HepG2 (cell line): ENCODE measurements around the gene PTPRH. TPM values are rescaled to one million over a fixed set of nuclear protein-coding genes. Genes with fewer than 3 reads are reported as not detected.
A peak's percentile ranks its signal among the peaks of the same experiment; 100 is the strongest.

Experiments
- ATAC-seq: fragments of 200-7000 bp; cut with Tn5 transposase; 3 replicates; pipeline ENCODE4 v1.9.1; 2020; ENCODE audit warnings: mild to moderate bottlenecking, moderate library complexity
- BruUV-seq: library from RNA; stranded (reverse); fragments of 400-500 nt; replicated peaks from 2 replicates; lab custom pipeline; 2021; lab: Mats Ljungman, UMichigan
- CTCF ChIA-PET: fragments of 300-600 bp; formaldehyde crosslinking; extraction: SDS; loops from one replicate; lab custom pipeline; 2021; ENCODE audit warnings: low total read pairs, inconsistent platforms, low intra/inter-chr PET ratio; lab: Yijun Ruan, JAX
- POLR2A ChIA-PET: fragments of 350-600 bp; sonication (Branson Sonifier 250); formaldehyde crosslinking; loops from one replicate; lab custom pipeline; 2020; ENCODE audit warnings: antibody characterized with exemption, inconsistent platforms; lab: Yijun Ruan, JAX
- DNase-seq: peaks from one replicate; pipeline ENCODE4 v3.0.0-alpha.2; 2015; ENCODE audit warnings: low spot score
- FAIRE-seq: peaks from 3 replicates; lab custom pipeline; 2011; peaks lifted over from hg19 to GRCh38; lab: Jason Lieb, UNC
- H2AFZ ChIP-seq: one replicate; pipeline ENCODE4 v1.6.1; 2011; ENCODE audit warnings: low read length, inconsistent platforms
- H3K27ac ChIP-seq: fragments of 300-600 bp; 3 replicates; pipeline ENCODE4 v1.8.0; 2011; ENCODE audit warnings: mixed run types, mild to moderate bottlenecking, mixed read lengths, low read length, inconsistent platforms; ENCODE audit not compliant: insufficient read depth; ENCODE audit errors: extremely low read length
- H3K27me3 ChIP-seq, 2 experiments: fragments of 200-600 bp in 1 of 2; 2 replicates in 1 of 2; 3 replicates in 1 of 2; pipeline versions ENCODE4 v1.6.0 to v1.8.0; 2011; ENCODE audit warnings: low read length in 2 of 2, mild to moderate bottlenecking in 2 of 2, moderate library complexity in 2 of 2, inconsistent platforms in 1 of 2; ENCODE audit not compliant: insufficient read depth in 2 of 2, control insufficient read depth in 1 of 2
- H3K36me3 ChIP-seq, 2 experiments: fragments of 200-600 bp in 1 of 2; replicated peaks in 1 of 2; 2 replicates in 1 of 2; 3 replicates in 1 of 2; pipeline versions ENCODE4 v1.5.1 to v1.8.0; 2011; ENCODE audit warnings: low read length in 2 of 2, inconsistent platforms in 1 of 2; ENCODE audit not compliant: insufficient read depth in 2 of 2, control insufficient read depth in 1 of 2
- H3K4me1 ChIP-seq: 2 replicates; pipeline ENCODE4 v1.5.1; 2012; ENCODE audit warnings: low read length, inconsistent platforms; ENCODE audit not compliant: insufficient read depth
- H3K4me2 ChIP-seq: 2 replicates; pipeline ENCODE4 v1.6.0; 2011; ENCODE audit warnings: low read depth, low read length, inconsistent platforms
- H3K4me3 ChIP-seq, 3 experiments: fragments of 200-600 bp in 1 of 3; sonication (generic), shearing (Covaris generic) in 1 of 3; replicated peaks in 1 of 3; 2 replicates each; pipeline ENCODE4 v1.5.1; 2011 to 2016; ENCODE audit warnings: low read length in 3 of 3, inconsistent platforms in 2 of 3, low read depth in 2 of 3, mild to moderate bottlenecking in 2 of 3, control low read depth in 1 of 3, mixed read lengths in 1 of 3; ENCODE audit not compliant: insufficient read depth in 1 of 3
- H3K79me2 ChIP-seq: one replicate; pipeline ENCODE4 v1.6.1; 2011; ENCODE audit warnings: low read length, inconsistent platforms; ENCODE audit not compliant: insufficient read depth
- H3K9ac ChIP-seq: 2 replicates; pipeline ENCODE4 v1.6.0; 2011; ENCODE audit warnings: mild to moderate bottlenecking, low read depth, low read length, inconsistent platforms; ENCODE audit not compliant: insufficient read depth
- H3K9me3 ChIP-seq: 2 replicates; pipeline ENCODE4 v1.5.1; 2012; ENCODE audit warnings: mild to moderate bottlenecking, low read length
- H4K20me1 ChIP-seq: 2 replicates; pipeline ENCODE4 v1.6.0; 2011; ENCODE audit warnings: inconsistent platforms, mild to moderate bottlenecking, low read length, moderate library complexity; ENCODE audit not compliant: insufficient read depth
- DBP ChIP-seq: sonication (generic); formaldehyde crosslinking; IDR thresholded peaks from 2 replicates; pipeline ENCODE4 v1.4.0; 2020; ENCODE audit warnings: missing genetic modification reagents; ENCODE audit errors: not compliant biosample characterization
- ELK4 ChIP-seq: sonication (generic); formaldehyde crosslinking; IDR thresholded peaks from 2 replicates; pipeline ENCODE4 v1.9.0; 2021; ENCODE audit warnings: missing genetic modification reagents, borderline replicate concordance
- IKZF5 ChIP-seq: IDR thresholded peaks from 2 replicates; pipeline ENCODE4 v1.6.1; 2018; ENCODE audit warnings: missing genetic modification reagents, mild to moderate bottlenecking, missing compliant biosample characterization
- RBM22 ChIP-seq: fragments of 200-400 bp; formaldehyde crosslinking; optimal IDR thresholded peaks from 2 replicates; pipeline ENCODE3; 2017; ENCODE audit warnings: mild to moderate bottlenecking, low read length, moderate library complexity
- SIX4 ChIP-seq: sonication (generic); formaldehyde crosslinking; IDR thresholded peaks from 2 replicates; pipeline ENCODE4 v1.4.0; 2020; ENCODE audit warnings: missing genetic modification reagents
- TEAD2 ChIP-seq: sonication (generic); formaldehyde crosslinking; IDR thresholded peaks from 2 replicates; pipeline ENCODE4 v1.9.0; 2021; ENCODE audit warnings: missing genetic modification reagents
- ZFAT ChIP-seq: sonication (generic); formaldehyde crosslinking; conservative IDR thresholded peaks from 2 replicates; pipeline ENCODE4 v1.8.1; 2023; ENCODE audit warnings: missing genetic modification reagents, inconsistent platforms
- ZNF770 ChIP-seq: sonication (generic); formaldehyde crosslinking; IDR thresholded peaks from 2 replicates; pipeline ENCODE4 v1.5.0; 2020; ENCODE audit warnings: mild to moderate bottlenecking, missing genetic modification reagents
- WGBS: methylation state at CpG from one replicate; pipeline ENCODE4 v1.1.6; 2017; ENCODE audit warnings: low lambda C conversion rate; 5-methylcytosine and 5-hydroxymethylcytosine counted together
- in situ Hi-C: cut with HindIII; loops from 2 replicates; pipeline ENCODE4 v1.10.0; 2017; ENCODE audit warnings: low pct_unique_long_range_greater_than_20kb; ENCODE audit not compliant: extremely low pct_ligation_motif_present
- intact Hi-C: fragments of 100-400 bp; cut with micrococcal nuclease; formaldehyde crosslinking; loops from one replicate; pipeline ENCODE4 v1.10.0; 2022; ENCODE audit not compliant: unreplicated experiment
- polyA plus RNA-seq, 8 experiments: library from polyadenylated mRNA; depleted of rRNA in 3 of 8; stranded (reverse) in 7 of 8; unstranded in 1 of 8; fragments of >200 nt; fragmentation: Illumina TruSeq in 4 of 8; extraction: Trizol in 4 of 8; gene quantifications; 2 replicates each; pipeline versions ENCODE4 v1.2.1 to v1.2.3, GENCODE V29; 2011 to 2016; ENCODE audit warnings: low read depth in 4 of 8, missing spikeins in 1 of 8, mixed read lengths in 1 of 8; ENCODE audit not compliant: insufficient read depth in 1 of 8
- total RNA-seq, 5 experiments: library from RNA; depleted of rRNA; stranded (reverse); fragments of >200 nt; fragmentation: Illumina TruSeq; extraction: Trizol; gene quantifications; 2 replicates each; pipeline ENCODE4 v1.2.3, GENCODE V29; 2016; ENCODE audit warnings: low read depth in 1 of 5
- TF ChIP-seq, protein P1 (sequence below), 2 experiments: sonication (generic) in 1 of 2; formaldehyde crosslinking in 1 of 2; IDR thresholded peaks; 2 replicates each; pipeline versions ENCODE4 v1.4.0 to v1.6.1; 2018 to 2020; ENCODE audit warnings: missing genetic modification reagents in 2 of 2, borderline replicate concordance in 1 of 2, low read depth in 1 of 2, mild to moderate bottlenecking in 1 of 2, missing biosample characterization in 1 of 2
- TF ChIP-seq, protein P2 (sequence below): sonication (generic); formaldehyde crosslinking; IDR thresholded peaks from 2 replicates; pipeline ENCODE4 v1.4.0; 2020; ENCODE audit warnings: missing genetic modification reagents

The PTPRH gene
- total and polyA plus RNA-seq, 2 of the 13 experiments (the other 11 are each of a cell fraction or from before 2014, with no cell fraction given), result 14.7 to 125 TPM

- 0 out of 2 replicates have a peak, but pooled peaks have one; percentile 9 for TF ChIP-seq ELK4 (CRISPR knock-in tag)
- TF ChIP-seq, protein P1, sequence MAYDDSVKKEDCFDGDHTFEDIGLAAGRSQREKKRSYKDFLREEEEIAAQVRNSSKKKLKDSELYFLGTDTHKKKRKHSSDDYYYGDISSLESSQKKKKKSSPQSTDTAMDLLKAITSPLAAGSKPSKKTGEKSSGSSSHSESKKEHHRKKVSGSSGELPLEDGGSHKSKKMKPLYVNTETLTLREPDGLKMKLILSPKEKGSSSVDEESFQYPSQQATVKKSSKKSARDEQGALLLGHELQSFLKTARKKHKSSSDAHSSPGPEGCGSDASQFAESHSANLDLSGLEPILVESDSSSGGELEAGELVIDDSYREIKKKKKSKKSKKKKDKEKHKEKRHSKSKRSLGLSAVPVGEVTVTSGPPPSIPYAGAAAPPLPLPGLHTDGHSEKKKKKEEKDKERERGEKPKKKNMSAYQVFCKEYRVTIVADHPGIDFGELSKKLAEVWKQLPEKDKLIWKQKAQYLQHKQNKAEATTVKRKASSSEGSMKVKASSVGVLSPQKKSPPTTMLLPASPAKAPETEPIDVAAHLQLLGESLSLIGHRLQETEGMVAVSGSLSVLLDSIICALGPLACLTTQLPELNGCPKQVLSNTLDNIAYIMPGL (CRISPR knock-in tag; IDR thresholded peaks at IDR 0.05; ENCODE audit: borderline replicate concordance in 1 of 2, low read depth in 1 of 2), result peak; percentile 52 to 79; a peak in 3 of 4 replicates
- no peak for TF ChIP-seq ZFAT (CRISPR knock-in tag)
- no peak for TF ChIP-seq DBP (CRISPR knock-in tag)
Measured at GRCh38 chr19:55165952-55166529, 43.3 kb downstream of the PTPRH start (continued).

DNA sequence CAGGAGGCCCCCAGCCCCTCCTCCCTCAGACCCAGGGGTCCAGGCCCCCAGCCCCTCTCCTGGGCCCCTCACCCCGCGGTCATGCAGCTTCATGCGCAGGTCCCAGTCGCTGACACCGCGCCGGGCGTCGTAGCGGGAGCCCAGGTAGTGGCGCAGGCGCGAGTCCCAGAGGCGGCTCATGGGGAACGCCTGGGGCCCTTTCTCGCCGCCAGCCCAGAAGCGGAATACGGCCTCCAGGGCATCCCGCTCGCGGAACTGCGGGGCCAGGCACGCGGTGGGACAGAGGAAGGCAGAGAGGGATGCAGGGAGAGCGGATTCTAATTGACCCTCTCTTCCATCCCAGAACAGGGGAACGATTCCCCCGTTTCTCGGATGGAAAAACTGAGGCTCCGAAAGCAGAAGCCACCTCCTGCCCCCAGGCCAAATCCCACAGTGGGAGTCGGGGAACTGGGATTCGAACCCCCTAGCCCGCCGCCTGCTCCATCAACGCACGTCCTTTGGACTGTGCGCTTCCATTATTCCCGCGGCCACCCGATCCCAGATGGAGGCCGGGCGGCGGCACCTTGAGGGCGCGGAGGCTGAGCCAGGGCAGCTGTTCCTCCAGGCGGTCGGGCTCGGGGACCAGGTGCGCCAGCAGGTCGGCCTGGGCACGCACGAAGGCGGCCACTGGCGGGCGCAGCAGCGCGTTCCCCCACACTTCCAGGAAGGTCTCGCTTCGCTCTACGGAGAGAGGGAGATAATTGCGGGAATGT lies 47.6 kb downstream of the PTPRH start:
- H3K27ac ChIP-seq, result no peak overlapping the region
- H3K4me2 ChIP-seq, result no peak overlapping the region
- BruUV-seq, result no TSS peak
- in situ Hi-C loops, result no loop called here
- H4K20me1 ChIP-seq, result no peaks in the 10 kb centered on the region
- H3K9ac ChIP-seq, result no peak overlapping the region
- H3K4me1 ChIP-seq, result peaks cover 16% of the 10 kb centered on the region
- 79% methylated on average over 35 of the region's 61 CpGs for WGBS
- DNase-seq (no peak), FAIRE-seq (no peak), ATAC-seq (no peak)
- peaks cover 0 to 31% of the 10 kb centered on the region in 2 experiments; a peak in 2 of 5 replicates for H3K27me3 ChIP-seq
- ChIA-PET CTCF (no interaction called here), POLR2A (no interaction called here)
- intact Hi-C loops, result loop anchor here (2.0 kb wide), 1 partner anchor 21 kb away; no protein-coding TSS in a partner anchor
- H3K9me3 ChIP-seq, result no peaks in the 10 kb centered on the region
- H2AFZ ChIP-seq, result no peak overlapping the region
- H3K79me2 ChIP-seq, result no peaks in the 10 kb centered on the region
- H3K4me3 ChIP-seq, result no peak overlapping the region
- H3K36me3 ChIP-seq, result no peaks in the 10 kb centered on the region
- TF ChIP-seq RBM22, result no peak
- TF ChIP-seq TEAD2, result no peak
- TF ChIP-seq SIX4 (CRISPR knock-in tag), result no peak
- no peak for TF ChIP-seq ZNF770 (CRISPR knock-in tag)
- TF ChIP-seq, protein P2, sequence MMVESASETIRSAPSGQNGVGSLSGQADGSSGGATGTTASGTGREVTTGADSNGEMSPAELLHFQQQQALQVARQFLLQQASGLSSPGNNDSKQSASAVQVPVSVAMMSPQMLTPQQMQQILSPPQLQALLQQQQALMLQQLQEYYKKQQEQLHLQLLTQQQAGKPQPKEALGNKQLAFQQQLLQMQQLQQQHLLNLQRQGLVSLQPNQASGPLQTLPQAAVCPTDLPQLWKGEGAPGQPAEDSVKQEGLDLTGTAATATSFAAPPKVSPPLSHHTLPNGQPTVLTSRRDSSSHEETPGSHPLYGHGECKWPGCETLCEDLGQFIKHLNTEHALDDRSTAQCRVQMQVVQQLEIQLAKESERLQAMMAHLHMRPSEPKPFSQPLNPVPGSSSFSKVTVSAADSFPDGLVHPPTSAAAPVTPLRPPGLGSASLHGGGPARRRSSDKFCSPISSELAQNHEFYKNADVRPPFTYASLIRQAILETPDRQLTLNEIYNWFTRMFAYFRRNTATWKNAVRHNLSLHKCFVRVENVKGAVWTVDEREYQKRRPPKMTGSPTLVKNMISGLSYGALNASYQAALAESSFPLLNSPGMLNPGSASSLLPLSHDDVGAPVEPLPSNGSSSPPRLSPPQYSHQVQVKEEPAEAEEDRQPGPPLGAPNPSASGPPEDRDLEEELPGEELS, result no peak
- no peak for TF ChIP-seq IKZF5
